ENCODE measurements around the gene ZNF362. TPM values are rescaled to one million over a fixed set of nuclear protein-coding genes. Genes with fewer than 3 reads are reported as not detected.

Gene ZNF362
- total RNA-seq, 1 experiment from 2014 or later: 10.8 TPM

- Histone ChIP-seq H3K4me3 (ENCODE audit: low read length) (no peak overlapping the region), H3K9me3 (ENCODE audit: low read length) (no peaks in the 10 kb centered on the region), H3K9ac (ENCODE audit: low read length) (no peak overlapping the region), H3K4me2 (ENCODE audit: low read length) (no peak overlapping the region), H3K27ac (ENCODE audit: low read length) (no peak overlapping the region), H4K20me1 (ENCODE audit: low read length) (no peaks in the 10 kb centered on the region), H3K36me3 (ENCODE audit: low read depth, low read length) (no peaks in the 10 kb centered on the region), H3K27me3 (ENCODE audit: low read length) (no peaks in the 10 kb centered on the region), H3K9me2 (replicated peaks; ENCODE audit: low read length) (no peaks in the 10 kb centered on the region), H3K79me2 (ENCODE audit: low read length) (no peaks in the 10 kb centered on the region), H2AFZ (ENCODE audit: low read length) (no peak overlapping the region), H3K4me1 (ENCODE audit: insufficient read depth, low read length) (peaks cover 4% of the 10 kb centered on the region; the same call in 1 of the 2 replicates), H3F3A (ENCODE audit: low read length, unreplicated experiment) (no peaks in the 10 kb centered on the region)
- BruUV-seq (replicated peaks): no TSS peak
- ATAC-seq (no peak), DNase-seq (no peak)
- intact Hi-C loops (cut with micrococcal nuclease): no loop called here
- TF ChIP-seq CTCF (conservative IDR thresholded peaks at IDR 0.05; ENCODE audit: low read depth, low read length): no peak
- TF ChIP-seq EZH2phosphoT487 (IDR thresholded peaks at IDR 0.05; ENCODE audit: borderline replicate concordance, low read length): no peak
- TF ChIP-seq EZH2 (IDR thresholded peaks at IDR 0.05; ENCODE audit: low read length, unreplicated experiment): no peak
- ChIA-PET CTCF (no interaction called here), POLR2A (ENCODE audit: unreplicated experiment) (no interaction called here)
These were observed 13.3 kb downstream of the ZNF362 start for GRCh38 chr1:33269621-33270020.

GRCh38 chr1:33270379-33270778 is 14.1 kb downstream of the ZNF362 start:
- BruUV-seq (replicated peaks): no TSS peak
- no peak overlapping the region for H3K27ac ChIP-seq (ENCODE audit: low read length)
- H3K36me3 ChIP-seq (ENCODE audit: low read depth, low read length): no peaks in the 10 kb centered on the region
- H3K27me3 ChIP-seq (ENCODE audit: low read length): no peaks in the 10 kb centered on the region
- H3K4me3 ChIP-seq (ENCODE audit: low read length): no peak overlapping the region
- peaks cover 4% of the 10 kb centered on the region; the same call in 1 of the 2 replicates for H3K4me1 ChIP-seq (ENCODE audit: insufficient read depth, low read length)
- no peaks in the 10 kb centered on the region for H3K9me2 ChIP-seq (replicated peaks; ENCODE audit: low read length)
- no peaks in the 10 kb centered on the region for H4K20me1 ChIP-seq (ENCODE audit: low read length)
- H3K9ac ChIP-seq (ENCODE audit: low read length): no peak overlapping the region
- intact Hi-C loops (cut with micrococcal nuclease): no loop called here
- no peak overlapping the region for H2AFZ ChIP-seq (ENCODE audit: low read length)
- ATAC-seq: no peak
- H3K4me2 ChIP-seq (ENCODE audit: low read length): no peak overlapping the region
- no peaks in the 10 kb centered on the region for H3K9me3 ChIP-seq (ENCODE audit: low read length)
- H3K79me2 ChIP-seq (ENCODE audit: low read length): no peaks in the 10 kb centered on the region
- ChIA-PET CTCF (no interaction called here), POLR2A (ENCODE audit: unreplicated experiment) (no interaction called here)
- no peak for DNase-seq
- TF ChIP-seq EZH2phosphoT487 (IDR thresholded peaks at IDR 0.05; ENCODE audit: borderline replicate concordance, low read length): no peak
- TF ChIP-seq CTCF (conservative IDR thresholded peaks at IDR 0.05; ENCODE audit: low read depth, low read length): no peak
- TF ChIP-seq EZH2 (IDR thresholded peaks at IDR 0.05; ENCODE audit: low read length, unreplicated experiment): no peak
- H3F3A ChIP-seq (ENCODE audit: low read length, unreplicated experiment): no peaks in the 10 kb centered on the region

- H3K4me3 ChIP-seq (ENCODE audit: low read length): no peak overlapping the region
These were observed 14.6 kb downstream of the ZNF362 start for GRCh38 chr1:33270808-33271465.

More at GRCh38 chr1:33270808-33271465, 14.6 kb downstream of the ZNF362 start:
- ATAC-seq (no peak), DNase-seq (no peak)
- no peak overlapping the region for H3K4me2 ChIP-seq (ENCODE audit: low read length)
- H3K27me3 ChIP-seq (ENCODE audit: low read length): no peaks in the 10 kb centered on the region
- H3F3A ChIP-seq (ENCODE audit: low read length, unreplicated experiment): no peaks in the 10 kb centered on the region
- H3K9ac ChIP-seq (ENCODE audit: low read length): no peak overlapping the region
- H3K79me2 ChIP-seq (ENCODE audit: low read length): no peaks in the 10 kb centered on the region
- intact Hi-C loops (cut with micrococcal nuclease): no loop called here
- H3K4me1 ChIP-seq (ENCODE audit: insufficient read depth, low read length): peaks cover 4% of the 10 kb centered on the region; the same call in 1 of the 2 replicates
- no peaks in the 10 kb centered on the region for H3K9me2 ChIP-seq (replicated peaks; ENCODE audit: low read length)
- no peaks in the 10 kb centered on the region for H4K20me1 ChIP-seq (ENCODE audit: low read length)
- BruUV-seq (replicated peaks): no TSS peak
- no peak overlapping the region for H2AFZ ChIP-seq (ENCODE audit: low read length)
- no peak for TF ChIP-seq EZH2 (IDR thresholded peaks at IDR 0.05; ENCODE audit: low read length, unreplicated experiment)
- no peak for TF ChIP-seq CTCF (conservative IDR thresholded peaks at IDR 0.05; ENCODE audit: low read depth, low read length)
- no peak for TF ChIP-seq EZH2phosphoT487 (IDR thresholded peaks at IDR 0.05; ENCODE audit: borderline replicate concordance, low read length)
- no peaks in the 10 kb centered on the region for H3K9me3 ChIP-seq (ENCODE audit: low read length)
- H3K27ac ChIP-seq (ENCODE audit: low read length): no peak overlapping the region
- ChIA-PET CTCF (no interaction called here), POLR2A (ENCODE audit: unreplicated experiment) (no interaction called here)
- no peaks in the 10 kb centered on the region for H3K36me3 ChIP-seq (ENCODE audit: low read depth, low read length)
